Astrocyte (in vitro differentiated cells and primary cell): ENCODE results near the gene DPF3. TPM values are rescaled to one million over a fixed set of nuclear protein-coding genes. Genes with fewer than 3 reads are reported as not detected.

Experiments
- DNase-seq: peaks from one replicate; pipeline ENCODE4 v3.0.0-alpha.2; 2010; ENCODE audit warnings: low read depth
- FAIRE-seq: peaks from 2 replicates; lab custom pipeline; 2011; peaks lifted over from hg19 to GRCh38; lab: Jason Lieb, UNC
- H2AFZ ChIP-seq: 2 replicates; pipeline ENCODE4 v1.6.0; 2012; ENCODE audit warnings: low read depth, low read length, inconsistent platforms
- H3K27ac ChIP-seq: 2 replicates; pipeline ENCODE4 v1.5.1; 2011; ENCODE audit warnings: low read depth, low read length, inconsistent platforms
- H3K27me3 ChIP-seq: 2 replicates; pipeline ENCODE4 v1.6.0; 2011; ENCODE audit warnings: low read length, inconsistent platforms; ENCODE audit not compliant: insufficient read depth
- H3K36me3 ChIP-seq: 2 replicates; pipeline ENCODE4 v1.5.1; 2011; ENCODE audit warnings: low read length, inconsistent platforms; ENCODE audit not compliant: insufficient read depth
- H3K4me1 ChIP-seq: 2 replicates; pipeline ENCODE4 v1.5.1; 2011; ENCODE audit warnings: low read length, inconsistent platforms; ENCODE audit not compliant: insufficient read depth
- H3K4me2 ChIP-seq: 2 replicates; pipeline ENCODE4 v1.6.0; 2012; ENCODE audit warnings: low read length, inconsistent platforms
- H3K4me3 ChIP-seq: 2 replicates; pipeline ENCODE4 v1.5.1; 2011; ENCODE audit warnings: low read depth, mild to moderate bottlenecking, low read length, inconsistent platforms; ENCODE audit not compliant: insufficient read depth
- H3K79me2 ChIP-seq: 2 replicates; pipeline ENCODE4 v1.6.0; 2012; ENCODE audit warnings: mild to moderate bottlenecking, low read length, inconsistent platforms; ENCODE audit not compliant: insufficient read depth
- H3K9ac ChIP-seq: 2 replicates; pipeline ENCODE4 v1.6.0; 2012; ENCODE audit warnings: mild to moderate bottlenecking, low read length, inconsistent platforms
- H3K9me3 ChIP-seq: 2 replicates; pipeline ENCODE4 v1.5.1; 2012; ENCODE audit warnings: low read depth, mild to moderate bottlenecking, low read length, inconsistent platforms; ENCODE audit not compliant: insufficient read depth
- H4K20me1 ChIP-seq: 2 replicates; pipeline ENCODE4 v1.6.0; 2012; ENCODE audit warnings: low read length, inconsistent platforms; ENCODE audit not compliant: insufficient read depth
- H3K27ac Mint-ChIP-seq: one replicate; pipeline ENCODE4 v1.8.0; 2021; ENCODE audit warnings: mild to moderate bottlenecking, mixed read lengths; ENCODE audit not compliant: unreplicated experiment
- H3K27me3 Mint-ChIP-seq: one replicate; pipeline ENCODE4 v1.8.0; 2021; ENCODE audit warnings: low read depth, mixed read lengths; ENCODE audit not compliant: unreplicated experiment
- H3K36me3 Mint-ChIP-seq: one replicate; pipeline ENCODE4 v1.8.0; 2021; ENCODE audit warnings: low read depth, mixed read lengths; ENCODE audit not compliant: unreplicated experiment
- H3K4me1 Mint-ChIP-seq: one replicate; pipeline ENCODE4 v1.8.0; 2021; ENCODE audit warnings: low read depth, mixed read lengths; ENCODE audit not compliant: unreplicated experiment
- H3K4me3 Mint-ChIP-seq: one replicate; pipeline ENCODE4 v1.8.0; 2021; ENCODE audit warnings: mild to moderate bottlenecking, moderate library complexity, mixed read lengths; ENCODE audit not compliant: unreplicated experiment
- H3K9me3 Mint-ChIP-seq: one replicate; pipeline ENCODE4 v1.8.0; 2021; ENCODE audit warnings: mild to moderate bottlenecking, mixed read lengths; ENCODE audit not compliant: unreplicated experiment
- CTCF ChIP-seq: IDR thresholded peaks from 2 replicates; pipeline ENCODE4 v1.5.1; 2011; ENCODE audit warnings: low read depth, mild to moderate bottlenecking, inconsistent platforms, low read length, moderate library complexity; ENCODE audit not compliant: insufficient read depth
- EZH2 ChIP-seq: IDR thresholded peaks from 2 replicates; pipeline ENCODE4 v1.6.1; 2012; ENCODE audit warnings: mild to moderate bottlenecking, low read length, inconsistent platforms; ENCODE audit not compliant: insufficient read depth
- total RNA-seq: library from RNA; stranded (reverse); gene quantifications from 2 replicates; pipeline ENCODE4 v1.2.1, GENCODE V29; 2021

DPF3 gene
- total RNA-seq, 1 donor from 2014 or later = 2.4 TPM

GRCh38 chr14:72606879-72607278, 287.0 kb downstream of the DPF3 start:
- Histone ChIP-seq H3K27me3 (no peaks in the 10 kb centered on the region), H4K20me1 (no peaks in the 10 kb centered on the region), H3K4me2 (no peak overlapping the region), H3K27ac (no peak overlapping the region), H3K36me3 (no peaks in the 10 kb centered on the region), H2AFZ (no peak overlapping the region), H3K4me1 (peaks cover 50% of the 10 kb centered on the region), H3K79me2 (no peaks in the 10 kb centered on the region), H3K4me3 (no peak overlapping the region), H3K9ac (no peak overlapping the region), H3K9me3 (no peaks in the 10 kb centered on the region)
- H3K36me3 Mint-ChIP-seq = no peaks in the 10 kb centered on the region
- no peak overlapping the region for H3K27ac Mint-ChIP-seq
- H3K4me3 Mint-ChIP-seq = no peak overlapping the region
- peaks cover 1% of the 10 kb centered on the region for H3K9me3 Mint-ChIP-seq
- H3K4me1 Mint-ChIP-seq = peaks cover 35% of the 10 kb centered on the region
- FAIRE-seq (no peak), DNase-seq (no peak)
- peaks cover under 1% of the 10 kb centered on the region for H3K27me3 Mint-ChIP-seq
- TF ChIP-seq EZH2 = no peak
- TF ChIP-seq CTCF = no peak

GRCh38 chr14:72605921-72606220, 288.0 kb downstream of the DPF3 start:
- H3K4me1 Mint-ChIP-seq = peaks cover 34% of the 10 kb centered on the region
- no peak overlapping the region for H3K27ac Mint-ChIP-seq
- no peak for FAIRE-seq

More at GRCh38 chr14:72605921-72606220, 288.0 kb downstream of the DPF3 start:
- Mint-ChIP-seq H3K27me3 (peaks cover 3% of the 10 kb centered on the region), H3K36me3 (no peaks in the 10 kb centered on the region), H3K9me3 (peaks cover 1% of the 10 kb centered on the region), H3K4me3 (no peak overlapping the region)
- H3K79me2 ChIP-seq = no peaks in the 10 kb centered on the region
- no peak overlapping the region for H3K27ac ChIP-seq
- no peaks in the 10 kb centered on the region for H3K27me3 ChIP-seq
- H3K4me3 ChIP-seq = no peak overlapping the region
- DNase-seq = no peak
- H3K4me2 ChIP-seq = no peak overlapping the region
- TF ChIP-seq EZH2 = no peak
- no peak for TF ChIP-seq CTCF
- H2AFZ ChIP-seq = no peak overlapping the region
- no peak overlapping the region for H3K9ac ChIP-seq
- H3K9me3 ChIP-seq = no peaks in the 10 kb centered on the region
- no peaks in the 10 kb centered on the region for H4K20me1 ChIP-seq
- no peaks in the 10 kb centered on the region for H3K36me3 ChIP-seq
- peaks cover 43% of the 10 kb centered on the region for H3K4me1 ChIP-seq
